ENCODE measurements around the gene PTPRO.

GRCh38 chr12:15625075-15625474 is 302.8 kb downstream of the PTPRO start:
- TF ChIP-seq CTCF (IDR thresholded peaks at IDR 0.05; ENCODE audit: low read depth, low read length, missing input control) (no peak), TAF1 (conservative IDR thresholded peaks at IDR 0.05) (no peak), REST (IDR thresholded peaks at IDR 0.05) (no peak), JUND (IDR thresholded peaks at IDR 0.05) (no peak), SP1 (IDR thresholded peaks at IDR 0.05) (no peak), MAX (IDR thresholded peaks at IDR 0.05) (no peak), FOXA1 (IDR thresholded peaks at IDR 0.05) (no peak), GABPA (IDR thresholded peaks at IDR 0.05 in 1 of 2, conservative IDR thresholded peaks at IDR 0.05 in 1 of 2) (no peak), YY1 (IDR thresholded peaks at IDR 0.05) (no peak), ZBTB33 (IDR thresholded peaks at IDR 0.05) (no peak), NR2F2 (IDR thresholded peaks at IDR 0.05) (no peak)

Measured in liver (tissue), 3 donors.